Stimulated activated CD8-positive, alpha-beta memory T cell treated with anti-CD3 and anti-CD28 coated beads, Interleukin-4, amount 100 ng/mL, for 1 hour (primary cell): ENCODE results near the gene KLHL21.

ENCODE experiments used
- DNase-seq, 2 donors: peaks; one replicate each; pipeline ENCODE4 v3.0.0-alpha.2; 2020; ENCODE audit warnings: low read depth in 2 of 2, low spot score in 1 of 2

KLHL21 gene

DNA sequence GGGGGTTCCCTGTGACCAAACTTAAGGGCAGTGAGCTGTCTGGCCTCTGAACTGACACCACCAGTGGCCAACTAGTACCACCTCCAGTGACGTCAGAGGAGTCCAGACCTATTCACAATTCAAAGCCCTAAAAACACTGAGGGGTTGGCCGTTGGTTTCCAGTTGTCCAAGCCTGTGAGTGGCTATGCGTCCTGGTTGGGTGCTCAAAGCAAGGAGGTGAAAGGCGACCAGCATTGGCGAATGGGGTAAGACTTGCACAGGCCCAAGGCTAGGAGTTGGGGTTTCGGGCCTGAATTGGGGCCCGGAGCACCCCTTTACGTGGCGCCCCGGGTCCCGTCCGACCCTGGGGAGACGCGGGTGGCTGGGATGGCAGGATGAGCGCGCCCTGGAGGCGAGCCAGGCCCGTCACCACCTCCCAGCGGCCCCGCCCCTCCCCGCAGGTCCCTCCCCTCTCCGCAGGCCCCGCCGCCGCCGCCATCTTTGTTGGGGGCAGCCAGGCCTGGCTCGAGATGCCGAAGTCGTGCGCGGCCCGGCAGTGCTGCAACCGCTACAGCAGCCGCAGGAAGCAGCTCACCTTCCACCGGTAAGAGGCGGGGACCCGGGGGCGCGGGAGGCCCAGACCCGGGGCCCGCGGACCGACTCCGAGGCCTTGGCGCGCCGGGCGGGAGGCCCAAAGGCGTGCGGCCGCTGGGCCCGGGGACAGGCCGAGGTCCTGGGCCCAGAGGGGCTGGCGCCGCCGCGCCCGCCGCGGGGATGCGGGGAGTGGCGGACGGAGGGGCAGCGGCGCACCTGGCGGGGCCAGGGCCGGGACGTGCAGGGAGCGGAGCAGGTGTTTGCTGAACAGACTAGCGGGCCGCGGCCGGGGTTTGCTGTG is 22.3 kb upstream of the KLHL21 start, which contains the start of gene THAP3:
Gene THAP3, plus strand, starts transcription at position 159 of the 874 bp plus-strand sequence. Its CDS starts 351 bp downstream, at position 510.
- peak; percentile 79 to 80 for DNase-seq

DNA sequence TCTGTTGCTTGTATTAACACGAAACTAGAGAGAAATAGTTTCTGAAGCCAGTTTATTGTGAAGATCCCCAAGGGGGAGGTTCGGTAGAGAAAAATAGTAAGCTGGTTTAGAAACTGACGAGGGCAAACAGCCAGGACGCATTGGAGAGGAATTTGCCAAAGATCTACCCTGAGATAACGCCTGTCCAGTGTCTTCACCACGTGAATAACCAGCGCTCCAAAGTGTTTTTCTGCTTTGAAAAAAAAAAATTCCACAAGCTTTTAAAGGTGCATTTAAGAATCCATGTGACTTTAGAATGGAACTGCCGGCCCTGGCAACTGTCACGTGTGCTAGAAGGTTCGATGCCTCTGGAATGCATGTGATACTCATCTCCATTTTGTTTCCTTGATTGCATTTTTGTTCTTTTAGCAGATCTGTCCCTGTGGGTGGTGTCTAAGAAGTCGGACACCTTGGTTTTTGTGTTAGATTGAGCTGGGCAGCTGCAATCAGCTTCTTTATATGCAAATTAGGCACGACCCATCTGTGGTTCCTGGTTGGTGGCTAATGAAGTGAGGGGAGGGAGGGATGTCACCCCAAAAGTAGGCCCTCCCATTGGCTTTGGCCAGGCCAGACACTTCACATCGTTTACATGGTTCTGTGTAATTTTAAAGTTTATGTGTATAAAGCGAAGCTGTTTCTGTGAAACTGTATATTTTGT is 20.7 kb upstream of the KLHL21 start:
- DNase-seq: no peak

DNA sequence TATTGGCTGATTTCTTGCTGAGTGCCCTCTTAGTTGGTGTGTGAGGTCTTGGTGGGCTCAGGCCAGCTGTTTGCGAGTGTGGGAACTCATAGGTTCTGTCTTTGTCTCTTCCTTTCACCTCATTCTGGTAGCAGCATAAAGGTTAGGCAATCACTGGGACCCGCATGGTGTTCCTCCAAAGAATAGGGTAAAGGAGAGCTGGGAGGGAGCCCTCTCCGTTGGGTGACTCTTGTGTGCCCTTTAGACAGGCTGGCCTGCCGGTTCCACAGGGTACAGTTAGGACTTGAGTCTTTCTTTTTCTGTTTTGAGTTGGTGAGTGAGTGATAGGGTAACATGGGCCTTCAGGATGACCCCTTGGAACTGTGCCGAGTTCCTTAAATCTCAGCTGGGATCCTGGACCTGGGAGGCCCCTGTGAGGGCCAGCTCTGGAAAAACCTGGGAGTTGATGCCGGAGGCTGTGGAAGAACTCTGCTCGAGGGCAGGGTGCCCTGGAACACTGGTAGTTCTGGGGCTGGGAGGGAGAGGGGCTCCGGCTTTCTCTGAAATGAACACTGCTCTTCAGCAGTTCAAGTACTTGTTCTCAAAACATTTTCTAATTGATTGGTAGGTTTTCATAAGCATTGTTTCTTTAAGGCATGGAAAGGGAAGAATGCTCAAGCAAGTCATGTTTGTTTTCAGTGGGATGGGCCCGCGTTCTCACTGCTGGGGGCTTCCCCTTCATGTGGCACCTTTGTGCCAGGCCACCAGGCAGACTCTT is 19.9 kb upstream of the KLHL21 start:
- no peak for DNase-seq

DNA sequence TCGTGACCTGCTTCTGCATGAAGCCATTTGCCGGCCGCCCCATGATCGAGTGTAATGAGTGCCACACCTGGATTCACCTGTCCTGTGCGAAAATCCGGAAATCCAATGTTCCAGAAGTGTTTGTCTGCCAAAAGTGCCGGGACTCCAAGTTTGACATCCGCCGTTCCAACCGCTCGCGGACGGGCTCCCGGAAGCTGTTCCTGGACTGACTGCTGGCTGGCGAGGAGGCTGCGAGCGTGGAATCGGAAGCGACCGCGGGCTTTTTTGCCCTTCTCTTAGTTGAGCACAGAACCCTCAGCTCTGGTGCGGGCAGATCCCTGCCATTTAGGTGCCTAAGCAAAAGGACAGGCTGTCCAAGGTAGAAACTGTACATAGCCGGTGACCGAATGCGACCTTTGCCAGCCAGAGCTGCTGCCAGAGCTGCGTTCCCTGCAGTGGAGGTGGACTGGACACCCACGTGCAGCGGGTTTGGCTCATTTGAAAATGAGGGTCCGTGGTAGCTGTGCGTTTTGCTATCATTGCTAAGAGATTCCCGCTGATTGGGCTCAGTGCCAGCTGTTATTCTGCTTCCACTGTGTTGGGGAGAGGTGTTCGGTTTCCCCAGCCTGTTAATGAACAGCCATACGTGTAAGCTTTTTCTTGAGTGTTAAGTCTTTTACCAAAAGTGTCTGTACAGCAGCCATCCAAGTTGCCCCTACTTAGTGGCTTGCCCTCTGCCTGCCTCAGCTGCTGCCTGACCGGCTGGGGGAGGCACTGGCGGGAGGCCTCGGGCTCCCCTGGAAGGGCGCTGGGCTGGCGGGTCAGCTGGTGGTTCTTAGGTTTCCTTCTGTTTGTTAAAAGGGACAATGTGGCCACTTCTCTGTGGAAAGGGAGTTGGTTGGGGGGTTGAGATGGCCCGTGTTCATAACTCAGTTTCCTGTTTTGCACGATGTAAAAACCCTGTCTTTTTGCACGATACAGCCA is 19.0 kb upstream of the KLHL21 start:
- no peak for DNase-seq

DNA sequence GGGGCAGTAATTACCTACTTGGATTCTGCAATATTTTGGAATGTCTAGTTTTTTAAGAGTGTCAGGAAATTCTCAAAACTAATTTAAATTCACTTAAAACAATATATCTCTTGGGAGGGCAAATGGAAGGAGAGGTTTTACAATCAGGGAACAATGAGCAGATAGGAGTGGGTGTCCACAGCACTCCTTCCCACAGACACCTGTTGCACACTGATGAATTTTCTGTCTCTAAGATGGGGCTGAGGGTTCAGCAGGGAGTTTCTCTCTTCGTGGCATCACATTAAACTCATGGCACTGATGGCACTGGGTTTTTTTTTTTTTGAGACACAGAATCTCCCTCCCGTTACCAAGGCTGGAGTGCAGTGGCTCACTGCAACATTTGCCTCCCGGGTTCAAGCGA is 16.4 kb upstream of the KLHL21 start:
- DNase-seq: no peak

DNA sequence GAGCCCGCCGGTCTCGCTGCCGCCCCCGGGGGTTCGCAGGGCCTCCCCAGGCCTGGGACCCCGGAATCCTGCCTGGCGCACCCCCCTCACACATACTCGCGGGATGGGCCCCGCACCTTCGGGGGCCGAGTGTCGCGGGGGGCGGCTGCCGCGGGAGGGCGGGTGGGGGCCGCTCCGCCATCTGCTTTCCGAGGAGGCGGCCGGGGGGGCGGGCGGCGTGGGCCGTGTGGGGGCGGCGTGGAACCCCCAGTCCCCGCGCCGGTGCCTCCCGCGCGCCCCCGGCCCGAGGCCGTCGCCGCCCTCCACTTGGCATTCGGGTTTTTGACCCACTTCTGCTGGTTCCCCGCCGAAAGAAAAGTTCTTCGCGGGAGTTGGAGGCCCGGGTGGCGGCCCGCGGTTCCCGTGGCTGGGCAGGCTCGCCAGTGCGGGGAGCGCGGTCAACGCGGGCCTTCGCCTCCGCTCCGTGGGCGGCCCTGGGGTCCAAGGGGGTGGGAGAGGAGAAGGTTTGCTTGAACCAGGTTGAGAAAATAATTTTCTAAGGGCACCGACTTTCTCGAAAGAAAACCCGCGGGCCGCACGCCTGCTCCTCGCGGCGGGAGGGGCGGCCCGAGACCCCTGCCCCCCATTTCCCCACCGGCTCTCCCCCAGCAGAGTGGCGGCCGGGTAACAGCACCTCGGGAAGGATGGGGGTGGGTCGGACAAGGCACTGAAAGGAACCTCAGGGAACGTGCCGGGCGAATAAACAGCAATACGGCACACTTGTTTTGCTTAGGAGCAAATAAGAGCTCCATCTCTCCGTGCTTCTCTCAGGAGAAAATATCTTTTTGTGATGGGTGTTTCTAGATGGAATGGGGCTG is 12.5 kb upstream of the KLHL21 start:
- DNase-seq: no peak

DNA sequence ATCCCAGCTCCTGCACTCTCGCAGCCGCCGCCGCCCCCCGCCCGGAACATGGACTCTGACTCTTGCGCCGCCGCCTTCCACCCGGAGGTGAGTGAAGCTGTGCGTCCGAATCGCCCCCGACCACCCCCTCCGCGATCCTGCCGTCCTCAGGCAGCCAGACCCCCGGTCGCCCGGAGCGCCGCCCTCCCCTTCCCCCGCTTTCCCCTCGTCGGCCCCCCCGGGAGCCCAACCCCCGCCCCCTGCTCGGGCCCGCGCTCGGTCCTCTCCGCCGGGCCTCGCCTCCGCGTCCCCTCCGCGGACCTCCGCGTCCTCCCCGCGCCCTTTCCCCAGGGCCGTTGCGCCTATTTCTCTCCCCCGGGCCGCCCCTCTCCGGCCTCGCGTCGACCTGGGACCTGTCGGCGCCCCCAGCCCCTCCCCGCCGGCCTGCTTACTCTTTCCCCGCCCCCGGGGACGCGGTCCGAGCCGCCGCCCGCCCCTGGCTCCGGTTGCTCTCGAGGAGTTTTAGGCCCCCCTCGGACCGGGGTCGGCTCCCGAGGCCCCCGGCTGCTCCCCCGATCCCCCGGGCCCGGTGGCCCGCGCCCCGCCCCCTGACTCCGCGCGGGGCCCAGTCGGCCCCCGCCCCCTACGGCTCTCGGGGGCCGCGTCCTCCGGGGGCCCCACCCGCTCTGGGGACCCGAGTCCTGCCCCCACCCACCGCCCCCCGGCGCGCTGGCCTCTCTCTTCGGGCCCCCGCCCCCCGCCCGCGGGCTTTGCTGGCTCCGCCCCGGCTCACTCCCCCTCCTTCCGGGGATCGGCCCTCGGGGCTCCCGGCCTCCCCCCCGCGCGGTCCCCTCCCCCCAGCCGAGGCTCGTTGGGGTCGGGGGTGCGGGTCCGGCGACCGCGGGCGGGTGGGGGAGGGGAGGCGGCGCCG is 11.6 kb upstream of the KLHL21 start:
- no peak for DNase-seq

DNA sequence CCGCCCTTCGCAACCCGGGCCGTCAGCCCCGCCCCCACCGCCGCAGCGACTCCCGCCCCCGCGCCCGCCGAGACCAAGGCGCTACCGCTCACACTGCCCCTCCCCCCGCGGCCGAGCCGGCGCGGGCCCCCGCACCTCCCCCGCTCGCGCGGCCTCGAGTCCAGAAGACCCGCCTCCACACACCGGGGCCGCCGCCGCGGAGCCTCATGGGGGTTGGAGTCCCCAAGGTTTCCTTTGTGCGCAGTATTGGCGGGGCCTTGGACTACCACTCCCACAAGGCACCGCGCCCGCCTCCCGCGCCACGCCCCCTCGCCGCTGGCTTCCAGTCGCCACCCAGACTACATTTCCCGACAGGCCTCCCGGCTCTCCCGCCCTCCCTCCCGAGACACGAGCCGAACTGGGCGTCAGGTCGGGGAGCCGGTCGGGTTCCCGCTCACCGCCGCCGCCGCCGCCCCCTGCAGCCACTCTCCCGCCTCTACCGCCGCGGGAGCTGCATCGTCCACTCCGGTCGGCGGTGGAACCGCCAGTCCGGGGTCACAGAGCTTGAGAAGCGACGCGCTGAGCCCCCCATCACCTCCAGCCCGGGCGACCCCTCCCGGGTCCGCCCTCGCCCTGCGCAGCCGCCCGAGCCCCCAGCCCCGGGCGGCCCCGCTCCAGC is 10.8 kb upstream of the KLHL21 start, which contains the start of gene PHF13:
Gene PHF13, plus strand, starts transcription at position 371 of the 658 bp plus-strand sequence. CDS start 336 bp downstream, outside the sequence.
- peak; percentile 99 for DNase-seq

DNA sequence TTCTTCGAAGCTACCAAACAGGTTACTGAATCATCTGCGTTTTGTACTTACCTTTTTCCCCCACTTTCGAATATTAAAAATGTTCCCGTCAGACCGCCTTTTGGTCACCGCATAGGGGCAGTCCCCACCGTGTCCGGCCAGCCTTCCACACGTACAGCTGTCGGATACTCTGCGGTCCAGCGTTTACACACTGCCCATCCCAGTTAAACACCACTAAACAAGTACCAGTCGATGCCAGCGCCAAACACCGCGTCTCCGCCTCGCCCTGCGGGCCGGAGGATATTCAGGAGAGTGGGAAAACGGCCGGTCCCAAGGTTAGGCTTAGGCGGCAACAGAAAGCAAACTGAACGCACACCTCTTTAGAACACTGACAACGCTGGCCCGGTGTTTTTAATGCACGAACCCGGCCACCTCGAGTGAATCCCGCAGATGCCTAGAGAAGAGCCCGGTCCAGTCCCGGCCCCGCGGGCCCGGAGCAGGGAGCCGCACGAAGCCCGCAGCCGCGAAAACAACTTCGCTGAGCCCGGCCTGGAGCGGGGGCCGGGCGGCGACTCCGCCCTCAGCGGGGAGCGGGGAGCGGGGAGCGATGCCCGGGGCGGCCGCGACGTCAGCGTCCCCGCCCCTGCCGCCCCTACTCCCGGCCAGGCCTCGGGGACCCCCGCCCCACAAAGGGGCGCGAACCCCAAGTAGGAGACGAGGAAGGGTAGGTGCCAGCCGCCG is 10.1 kb upstream of the KLHL21 start:
- no peak for DNase-seq

DNA sequence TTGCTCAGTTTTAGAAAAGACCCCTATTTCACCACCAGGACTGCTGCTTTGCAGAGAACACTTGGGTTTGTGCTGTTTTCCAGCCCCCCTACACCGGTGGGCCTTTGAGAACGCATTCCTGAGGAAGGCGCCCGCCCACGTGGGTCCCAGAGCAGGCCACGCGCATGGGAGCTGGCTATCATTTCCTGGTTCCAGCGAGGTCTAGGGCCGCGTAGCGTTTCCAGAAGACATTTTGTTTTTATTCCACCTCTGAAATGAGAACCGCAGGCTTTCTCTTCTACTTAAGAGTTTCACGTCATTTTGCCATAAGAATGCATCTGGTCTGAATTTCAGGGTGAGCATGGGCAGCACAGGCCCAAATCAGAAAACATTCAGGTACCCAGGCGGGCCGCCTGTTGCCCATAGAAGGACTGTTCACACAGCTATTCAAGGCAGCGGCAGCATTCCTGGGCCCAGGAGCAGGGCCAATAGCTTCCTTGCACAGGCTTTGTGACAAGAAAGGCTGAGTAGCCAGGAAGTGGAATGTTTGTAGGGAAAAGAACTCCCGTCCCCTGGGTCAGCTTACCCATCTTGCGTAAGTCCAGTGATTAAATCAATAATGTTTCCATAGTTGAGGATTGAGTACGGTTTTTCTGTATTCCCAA is 1.4 kb upstream of the KLHL21 start:
- DNase-seq: no peak

DNA sequence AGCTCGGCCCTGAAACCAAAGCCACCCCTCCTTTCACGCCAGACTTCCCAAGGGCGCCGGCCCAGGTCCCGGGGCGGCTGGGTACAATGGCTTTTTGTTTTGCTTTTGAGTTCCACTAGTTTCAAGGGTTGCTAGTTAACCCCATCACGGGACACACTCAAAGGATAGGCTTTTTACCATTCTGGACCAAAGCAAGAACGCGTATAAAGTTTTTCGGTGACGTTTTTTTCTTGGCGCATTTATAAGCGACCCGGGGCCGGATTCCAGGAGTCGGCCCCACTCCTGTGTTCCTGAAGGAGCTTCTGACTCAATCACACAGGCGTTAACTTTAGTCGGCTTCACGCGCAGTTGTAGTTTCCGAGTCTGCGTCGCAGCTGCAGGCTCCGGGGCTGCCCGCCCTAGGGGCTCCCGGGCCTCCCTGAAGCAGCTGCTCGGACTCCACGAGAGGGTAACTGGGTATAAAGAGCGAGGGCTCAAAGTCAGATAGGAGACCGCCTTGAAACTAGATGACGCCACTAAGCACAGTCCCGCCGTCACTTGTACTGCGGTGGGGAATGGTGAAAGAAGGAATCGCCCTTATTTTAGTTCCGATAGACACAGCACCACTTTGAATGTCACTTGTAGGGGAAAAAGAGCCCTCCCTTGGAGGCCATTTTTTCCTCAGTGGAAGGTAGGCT is 707 bp upstream of the KLHL21 start:
- DNase-seq: no peak

DNA sequence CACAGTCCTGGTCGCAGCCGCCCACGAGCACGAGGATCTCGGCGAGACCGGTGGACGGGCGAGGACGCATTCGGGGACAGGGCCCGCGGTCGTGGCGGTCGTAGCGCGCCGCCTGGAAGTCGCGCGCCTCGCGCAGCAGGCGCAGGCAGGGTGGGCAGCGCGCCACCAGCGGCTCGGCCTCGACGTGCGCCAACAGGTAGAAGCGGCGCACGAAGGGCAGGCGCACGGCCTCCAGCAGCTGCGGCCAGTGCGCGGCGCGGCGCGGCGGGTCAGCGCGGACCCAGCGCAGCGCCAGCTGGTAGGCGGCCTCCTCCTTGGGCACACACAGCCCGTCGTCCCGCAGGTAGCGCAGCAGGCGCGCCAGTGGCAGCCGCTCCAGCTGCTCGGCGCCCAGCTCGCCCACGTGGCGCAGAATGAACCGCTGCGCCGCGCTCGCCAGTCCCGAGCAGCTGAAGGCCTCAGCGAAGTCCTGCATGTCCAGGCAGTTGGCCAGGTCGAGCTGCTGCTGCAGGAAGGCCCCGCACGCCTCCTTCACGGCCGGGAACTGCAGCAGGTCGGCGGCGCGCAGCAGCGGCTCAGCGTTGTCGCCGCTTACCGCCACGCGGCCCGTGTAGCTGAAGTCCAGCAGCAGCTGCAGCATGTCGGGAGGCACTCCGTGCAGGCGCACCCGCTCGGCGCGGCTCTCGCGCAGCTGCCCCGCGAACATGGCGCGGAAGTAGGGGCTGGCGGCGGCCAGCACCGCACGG is 573 bp downstream of the KLHL21 start:
- no peak for DNase-seq

DNA sequence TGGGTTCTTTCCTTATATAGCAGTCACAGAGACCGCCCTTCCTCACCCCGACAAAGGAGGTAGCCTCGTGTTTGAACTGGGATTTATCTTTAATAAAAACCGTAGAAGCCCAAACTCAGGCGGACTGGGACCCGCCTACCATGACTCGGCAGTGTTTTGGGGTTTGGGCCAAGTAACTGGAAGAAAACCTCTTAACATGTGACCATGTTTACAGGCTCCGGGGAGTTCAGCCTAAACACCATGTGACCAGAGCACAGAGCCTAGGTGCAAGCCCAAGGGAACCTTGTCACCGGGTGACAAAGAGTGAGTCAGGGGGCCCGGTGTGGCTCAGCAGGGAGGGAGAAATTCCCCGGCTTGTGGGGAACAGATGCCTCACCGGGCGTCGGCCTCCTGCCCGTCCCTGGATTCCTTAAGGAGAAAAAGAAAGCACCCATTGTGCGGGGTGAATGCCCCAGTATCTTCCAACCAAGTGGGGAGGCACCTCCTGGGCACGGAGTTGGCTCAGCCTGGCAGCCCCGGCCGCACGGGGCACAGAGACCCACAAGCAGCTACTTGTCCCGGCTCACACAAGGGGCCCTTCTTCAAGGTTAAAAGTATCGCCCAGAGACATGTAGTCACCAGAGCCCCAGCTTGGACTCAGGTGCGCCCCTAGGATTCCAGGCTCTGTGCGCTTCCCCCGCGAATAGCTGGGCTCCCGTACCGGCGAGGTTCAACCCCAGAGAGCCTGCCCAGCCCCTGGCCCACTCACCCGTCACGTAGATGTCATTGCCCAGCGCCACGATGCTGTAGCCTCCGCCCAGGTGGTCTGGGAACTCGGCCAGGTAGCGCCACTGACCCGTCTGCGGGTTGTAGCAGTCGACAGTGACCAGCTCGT is 1.4 kb downstream of the KLHL21 start:
- peak in 1 of 2 donors; percentile 58 for DNase-seq

DNA sequence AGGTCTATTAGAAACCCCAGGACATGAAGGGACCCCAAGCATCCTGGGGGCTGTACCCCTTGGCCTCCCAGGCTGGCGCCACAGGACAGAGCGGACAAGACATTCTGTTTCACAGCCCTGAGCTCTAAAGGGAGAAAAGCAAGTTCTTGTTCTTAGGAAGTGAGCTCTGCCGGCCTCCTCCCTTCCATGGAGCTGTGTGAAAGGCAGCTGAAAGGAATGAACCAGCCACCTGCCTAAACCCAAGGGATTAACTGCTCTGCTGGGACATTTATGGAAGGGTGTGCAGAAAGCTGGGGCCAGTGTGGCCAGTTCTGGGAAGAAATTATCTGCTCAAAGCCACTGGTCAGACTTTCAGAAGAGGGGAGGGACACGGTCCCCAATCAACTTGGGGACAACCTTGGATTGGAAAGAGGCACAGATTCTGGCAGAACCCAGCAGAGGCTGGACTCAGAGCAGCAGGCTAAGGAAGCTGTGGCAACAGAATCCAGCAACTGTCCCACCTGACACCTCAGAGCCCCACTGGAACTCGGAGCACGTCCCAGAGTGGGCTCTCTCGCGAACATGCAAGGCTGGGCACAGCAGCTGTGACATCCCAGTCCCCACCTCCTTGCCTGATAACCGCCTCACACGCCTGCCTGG is 2.1 kb downstream of the KLHL21 start:
- DNase-seq: no peak
